Muscle of leg (tissue), 11 donors: ENCODE results near the gene MYOF. TPM values are rescaled to one million over a fixed set of nuclear protein-coding genes. Genes with fewer than 3 reads are reported as not detected.

Source experiments
- DNase-seq: peaks from one replicate; pipeline ENCODE4 v3.0.0; 2013
- H3K27ac ChIP-seq: one replicate; pipeline ENCODE4 v1.5.1; 2013; ENCODE audit warnings: mild to moderate bottlenecking, low read length, control low read depth
- H3K27me3 ChIP-seq: one replicate; pipeline ENCODE4 v1.6.1; 2013; ENCODE audit warnings: low read length; ENCODE audit not compliant: control insufficient read depth, insufficient read depth
- H3K36me3 ChIP-seq: one replicate; pipeline ENCODE4 v1.6.1; 2013; ENCODE audit warnings: low read length; ENCODE audit not compliant: control insufficient read depth, insufficient read depth
- H3K4me1 ChIP-seq: one replicate; pipeline ENCODE4 v1.6.1; 2013; ENCODE audit warnings: low read length; ENCODE audit not compliant: control insufficient read depth, insufficient read depth
- H3K4me3 ChIP-seq: one replicate; pipeline ENCODE4 v1.5.1; 2013; ENCODE audit warnings: low read length, control low read depth
- H3K9me3 ChIP-seq: replicated peaks from 2 replicates; pipeline ENCODE4 v1.6.1; 2013; ENCODE audit warnings: low read depth, low read length; ENCODE audit not compliant: control insufficient read depth
- WGBS: methylation state at CpG from one replicate; pipeline ENCODE4 v1.1.5; 2013; ENCODE audit warnings: missing lambda C conversion rate; ENCODE audit not compliant: insufficient coverage; 5-methylcytosine and 5-hydroxymethylcytosine counted together
- polyA plus RNA-seq, 8 donors: library from polyadenylated mRNA; unstranded; fragments of 120-200 nt; gene quantifications; one replicate each; pipeline versions ENCODE4 v1.2.1 to v1.2.3, GENCODE V29; 2013; ENCODE audit warnings: inconsistent platforms in 1 of 8, low replicate concordance in 1 of 8; ENCODE audit not compliant: insufficient read length in 8 of 8, insufficient read depth in 1 of 8
- total RNA-seq: library from RNA; stranded (reverse); fragments of 120-200 nt; gene quantifications from one replicate; pipeline ENCODE4 v1.2.4, GENCODE V29; 2013

Gene MYOF
- total and polyA plus RNA-seq, 9 donors: 37.6 to 85.0 (median 55.2) TPM

- DNase-seq: no peak
- Histone ChIP-seq H3K36me3 (peaks cover 9% of the 10 kb centered on the region), H3K27me3 (no peaks in the 10 kb centered on the region), H3K4me1 (peaks cover 5% of the 10 kb centered on the region), H3K9me3 (no peaks in the 10 kb centered on the region), H3K27ac (no peak overlapping the region), H3K4me3 (no peak overlapping the region)
- WGBS: no CpG with 5 or more reads among the region's 8 CpGs
These were observed 27.7 kb upstream of the MYOF start for GRCh38 chr10:93509816-93510215.

- Histone ChIP-seq H3K36me3 (peaks cover 5% of the 10 kb centered on the region), H3K4me1 (no peaks in the 10 kb centered on the region), H3K27me3 (no peaks in the 10 kb centered on the region), H3K27ac (no peak overlapping the region), H3K9me3 (no peaks in the 10 kb centered on the region), H3K4me3 (no peak overlapping the region)
- WGBS: no CpG with 5 or more reads among the region's 2 CpGs
- no peak for DNase-seq
These were observed 22.9 kb upstream of the MYOF start for GRCh38 chr10:93505075-93505474.

- WGBS: 86% methylated on average over 2 of the region's 6 CpGs
- H3K36me3 ChIP-seq: peaks cover 5% of the 10 kb centered on the region
- H3K27ac ChIP-seq: peak overlapping the region; percentile 49
These were observed 20.9 kb upstream of the MYOF start for GRCh38 chr10:93503075-93503474.

GRCh38 chr10:93501650-93502049 is 19.5 kb upstream of the MYOF start:
- DNase-seq: no peak

More at GRCh38 chr10:93503075-93503474, 20.9 kb upstream of the MYOF start:
- no peak for DNase-seq
- Histone ChIP-seq H3K27me3 (no peaks in the 10 kb centered on the region), H3K4me1 (no peaks in the 10 kb centered on the region), H3K4me3 (no peak overlapping the region), H3K9me3 (no peaks in the 10 kb centered on the region)

GRCh38 chr10:93498166-93498565 is 16.0 kb upstream of the MYOF start:
- peaks cover 6% of the 10 kb centered on the region for H3K4me1 ChIP-seq
- no peak overlapping the region for H3K4me3 ChIP-seq
- no peak for DNase-seq
- no peaks in the 10 kb centered on the region for H3K9me3 ChIP-seq
- WGBS: 73% methylated on average over 4 of the region's 5 CpGs
- no peak overlapping the region for H3K27ac ChIP-seq
- peaks cover 2% of the 10 kb centered on the region for H3K27me3 ChIP-seq
- H3K36me3 ChIP-seq: no peaks in the 10 kb centered on the region

More at GRCh38 chr10:93501650-93502049, 19.5 kb upstream of the MYOF start:
- H3K4me1 ChIP-seq: peaks cover 3% of the 10 kb centered on the region
- H3K27ac ChIP-seq: no peak overlapping the region
- peaks cover 5% of the 10 kb centered on the region for H3K36me3 ChIP-seq
- H3K27me3 ChIP-seq: no peaks in the 10 kb centered on the region
- H3K4me3 ChIP-seq: no peak overlapping the region
- H3K9me3 ChIP-seq: no peaks in the 10 kb centered on the region

GRCh38 chr10:93496322-93497041 is 14.3 kb upstream of the MYOF start, which contains the start of gene CEP55:
Gene CEP55 (plus strand): TSS chr10:93496612. CDS start chr10:93500052, 3,440 bp downstream.
- under 1% methylated on average over 64 of the region's 68 CpGs for WGBS
- H3K36me3 ChIP-seq: no peaks in the 10 kb centered on the region
- peak; percentile 98 for DNase-seq
- H3K4me3 ChIP-seq: peak within 1 kb of the TSS; percentile 83
- H3K27me3 ChIP-seq: peaks cover 2% of the 10 kb centered on the region
- peaks cover 6% of the 10 kb centered on the region for H3K4me1 ChIP-seq
- H3K9me3 ChIP-seq: no peaks in the 10 kb centered on the region
- peak within 1 kb of the TSS; percentile 84 for H3K27ac ChIP-seq

GRCh38 chr10:93495654-93496321 is 13.7 kb upstream of the MYOF start:
- H3K27me3 ChIP-seq: peaks cover 2% of the 10 kb centered on the region
- H3K36me3 ChIP-seq: no peaks in the 10 kb centered on the region
- peaks cover 6% of the 10 kb centered on the region for H3K4me1 ChIP-seq
- under 1% methylated on average over 18 of the region's 28 CpGs for WGBS
- peak; percentile 74 for DNase-seq
- H3K9me3 ChIP-seq: no peaks in the 10 kb centered on the region
- peak overlapping the region; percentile 84 for H3K27ac ChIP-seq
- H3K4me3 ChIP-seq: peak overlapping the region; percentile 83

GRCh38 chr10:93494494-93494893 is 12.4 kb upstream of the MYOF start:
- Histone ChIP-seq H3K36me3 (no peaks in the 10 kb centered on the region), H3K4me3 (no peak overlapping the region), H3K27ac (no peak overlapping the region), H3K9me3 (no peaks in the 10 kb centered on the region), H3K27me3 (peaks cover 2% of the 10 kb centered on the region), H3K4me1 (peaks cover 6% of the 10 kb centered on the region)
- DNase-seq: no peak
- WGBS: no CpG with 5 or more reads among the region's 2 CpGs

GRCh38 chr10:93493162-93493561 is 11.0 kb upstream of the MYOF start:
- Histone ChIP-seq H3K36me3 (no peaks in the 10 kb centered on the region), H3K4me1 (peaks cover 6% of the 10 kb centered on the region), H3K9me3 (no peaks in the 10 kb centered on the region), H3K27me3 (peaks cover 2% of the 10 kb centered on the region), H3K27ac (no peak overlapping the region), H3K4me3 (no peak overlapping the region)
- WGBS: 86% methylated on average over 2 of the region's 3 CpGs
- no peak for DNase-seq

- Histone ChIP-seq H3K27ac (no peak overlapping the region), H3K36me3 (no peaks in the 10 kb centered on the region), H3K4me1 (peaks cover 4% of the 10 kb centered on the region), H3K9me3 (no peaks in the 10 kb centered on the region), H3K4me3 (no peak overlapping the region), H3K27me3 (peaks cover 2% of the 10 kb centered on the region)
- no peak for DNase-seq
- WGBS: 57% methylated on average over 1 of the region's 2 CpGs
These were observed 9.5 kb upstream of the MYOF start for GRCh38 chr10:93491602-93492121.
